Spinal cord (tissue), 10 donors: ENCODE results near the gene LTBP2. TPM values are rescaled to one million over a fixed set of nuclear protein-coding genes. Genes with fewer than 3 reads are reported as not detected.

Experiments
- DNase-seq, 6 donors: peaks; one replicate each; pipeline versions ENCODE4 v3.0.0 to v3.0.0-alpha.2; 2013 to 2015; ENCODE audit warnings: low spot score in 6 of 6, low read depth in 4 of 6
- H3K27ac ChIP-seq: one replicate; pipeline ENCODE4 v1.5.1; 2013; ENCODE audit warnings: low read depth, low read length, control low read depth
- H3K27me3 ChIP-seq: one replicate; pipeline ENCODE4 v1.6.1; 2013; ENCODE audit warnings: low read length; ENCODE audit not compliant: control insufficient read depth, insufficient read depth
- H3K36me3 ChIP-seq: one replicate; pipeline ENCODE4 v1.6.1; 2013; ENCODE audit warnings: low read length; ENCODE audit not compliant: control insufficient read depth, insufficient read depth
- H3K4me1 ChIP-seq: one replicate; pipeline ENCODE4 v1.6.1; 2013; ENCODE audit warnings: low read length; ENCODE audit not compliant: control insufficient read depth, insufficient read depth
- H3K4me3 ChIP-seq: one replicate; pipeline ENCODE4 v1.5.1; 2013; ENCODE audit warnings: low read depth, low read length, control low read depth
- H3K9me3 ChIP-seq: one replicate; pipeline ENCODE4 v1.6.1; 2013; ENCODE audit warnings: low read length; ENCODE audit not compliant: control insufficient read depth, insufficient read depth
- WGBS: methylation state at CpG from one replicate; pipeline ENCODE4 v1.1.5; 2013; ENCODE audit warnings: missing lambda C conversion rate; ENCODE audit not compliant: insufficient coverage; 5-methylcytosine and 5-hydroxymethylcytosine counted together
- polyA plus RNA-seq, 2 donors: library from polyadenylated mRNA; unstranded; fragments of 120-200 nt; gene quantifications; one replicate each; pipeline ENCODE4 v1.2.1, GENCODE V29; 2013; ENCODE audit not compliant: insufficient read length in 2 of 2
- total RNA-seq, 2 donors: library from RNA; depleted of rRNA in 1 of 2; stranded (reverse); fragments of 120-200 nt in 1 of 2; fragments of >200 nt in 1 of 2; gene quantifications; one replicate each; pipeline versions ENCODE4 v1.2.3 to v1.2.4, GENCODE V29; 2013 to 2014
- donor health status: healthy.

LTBP2 gene
- total and polyA plus RNA-seq, 4 donors, result 2.2 to 23.9 (median 13.6) TPM

DNA sequence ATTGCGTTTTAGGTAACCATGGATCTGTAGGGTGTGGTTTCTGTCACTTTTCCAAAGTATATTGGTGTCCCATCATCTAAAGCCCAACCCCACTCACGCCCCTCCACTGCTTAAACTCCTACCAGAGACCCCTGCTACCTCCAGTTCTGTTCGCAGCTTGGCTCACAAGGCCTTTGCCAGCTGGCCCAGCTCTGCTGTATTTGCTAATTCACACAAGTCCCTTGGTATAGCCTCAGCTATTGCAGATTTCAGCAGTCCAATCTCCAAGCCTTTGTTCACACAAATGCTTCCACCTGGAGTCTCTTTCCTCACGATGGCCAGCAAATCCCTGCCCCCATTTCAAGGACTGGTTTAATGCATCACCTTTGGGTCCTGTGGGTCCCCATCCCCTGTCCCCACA lies 94.3 kb downstream of the LTBP2 start:
- Histone ChIP-seq H3K27ac (no peak overlapping the region), H3K36me3 (no peaks in the 10 kb centered on the region), H3K9me3 (no peaks in the 10 kb centered on the region), H3K4me1 (peaks cover 5% of the 10 kb centered on the region), H3K4me3 (no peak overlapping the region), H3K27me3 (no peaks in the 10 kb centered on the region)
- peak in 1 of 6 donors; percentile 71 for DNase-seq
- WGBS, result 61% methylated on average over 3 of the region's 4 CpGs

GRCh38 chr14:74516451-74517160 lies 95.4 kb downstream of the LTBP2 start:
- no peaks in the 10 kb centered on the region for H3K9me3 ChIP-seq
- peaks cover 5% of the 10 kb centered on the region for H3K4me1 ChIP-seq
- H3K4me3 ChIP-seq, result no peak overlapping the region
- DNase-seq, result no peak
- 83% methylated on average over 8 of the region's 12 CpGs for WGBS
- no peaks in the 10 kb centered on the region for H3K27me3 ChIP-seq
- H3K27ac ChIP-seq, result no peak overlapping the region
- H3K36me3 ChIP-seq, result no peaks in the 10 kb centered on the region

DNA sequence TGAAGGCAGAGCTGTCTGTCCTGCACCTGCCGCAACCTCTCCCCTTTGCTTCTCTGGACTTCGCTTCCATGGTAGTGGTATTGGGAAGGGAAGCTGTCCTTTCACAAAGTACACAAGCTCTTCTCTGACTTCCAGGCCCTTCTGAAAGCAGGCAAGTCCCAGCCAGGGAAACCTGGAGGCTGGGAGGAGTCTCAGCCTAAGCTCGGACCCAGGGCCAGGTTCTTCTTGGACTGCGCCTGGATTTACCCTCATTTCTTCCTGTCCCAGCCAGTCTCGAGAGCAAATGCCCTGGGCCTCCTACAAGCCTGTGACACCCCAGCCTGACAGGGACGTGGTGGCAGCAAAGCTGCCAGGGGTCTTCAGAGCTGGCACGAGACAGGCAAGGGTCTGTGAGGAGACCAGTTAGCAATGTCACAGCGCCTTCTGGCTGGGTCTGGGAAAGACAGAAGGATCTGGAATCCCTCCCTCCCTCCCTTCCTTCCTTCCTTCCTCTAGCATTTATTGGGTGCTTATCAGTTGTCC lies 96.1 kb downstream of the LTBP2 start:
- Histone ChIP-seq H3K27me3 (no peaks in the 10 kb centered on the region), H3K4me3 (no peak overlapping the region), H3K9me3 (no peaks in the 10 kb centered on the region), H3K27ac (no peak overlapping the region), H3K36me3 (no peaks in the 10 kb centered on the region), H3K4me1 (peaks cover 11% of the 10 kb centered on the region)
- WGBS, result 95% methylated on average over 6 of the region's 8 CpGs
- DNase-seq, result no peak

- H3K4me1 ChIP-seq, result peaks cover 25% of the 10 kb centered on the region
- 69% methylated on average over 10 of the region's 13 CpGs for WGBS
- no peak for DNase-seq
- no peak overlapping the region for H3K4me3 ChIP-seq
- H3K36me3 ChIP-seq, result no peaks in the 10 kb centered on the region
- H3K9me3 ChIP-seq, result no peaks in the 10 kb centered on the region
- H3K27me3 ChIP-seq, result no peaks in the 10 kb centered on the region
- no peak overlapping the region for H3K27ac ChIP-seq
Observed at GRCh38 chr14:74514471-74514941, 97.5 kb downstream of the LTBP2 start.

GRCh38 chr14:74511966-74512830 lies 99.8 kb downstream of the LTBP2 start:
- 84% methylated on average over 7 of the region's 10 CpGs for WGBS
- no peak for DNase-seq
- Histone ChIP-seq H3K4me3 (no peak overlapping the region), H3K36me3 (no peaks in the 10 kb centered on the region), H3K9me3 (no peaks in the 10 kb centered on the region), H3K27ac (no peak overlapping the region), H3K4me1 (peaks cover 31% of the 10 kb centered on the region), H3K27me3 (no peaks in the 10 kb centered on the region)

- Histone ChIP-seq H3K4me3 (no peak overlapping the region), H3K27me3 (no peaks in the 10 kb centered on the region), H3K4me1 (peaks cover 30% of the 10 kb centered on the region), H3K9me3 (no peaks in the 10 kb centered on the region), H3K27ac (peak overlapping the region; percentile 59), H3K36me3 (no peaks in the 10 kb centered on the region)
- WGBS, result 73% methylated on average over 7 of the region's 10 CpGs
- no peak for DNase-seq
Observed at GRCh38 chr14:74510959-74511409, 101.1 kb downstream of the LTBP2 start.

GRCh38 chr14:74510223-74510931 lies 101.7 kb downstream of the LTBP2 start:
- no peaks in the 10 kb centered on the region for H3K27me3 ChIP-seq
- H3K9me3 ChIP-seq, result no peaks in the 10 kb centered on the region
- H3K4me1 ChIP-seq, result peaks cover 30% of the 10 kb centered on the region
- peak in 2 of 6 donors; percentile 28 to 38 for DNase-seq
- no peaks in the 10 kb centered on the region for H3K36me3 ChIP-seq
- WGBS, result 29% methylated on average over 17 of the region's 21 CpGs
- no peak overlapping the region for H3K4me3 ChIP-seq
- H3K27ac ChIP-seq, result peak overlapping the region; percentile 59

DNA sequence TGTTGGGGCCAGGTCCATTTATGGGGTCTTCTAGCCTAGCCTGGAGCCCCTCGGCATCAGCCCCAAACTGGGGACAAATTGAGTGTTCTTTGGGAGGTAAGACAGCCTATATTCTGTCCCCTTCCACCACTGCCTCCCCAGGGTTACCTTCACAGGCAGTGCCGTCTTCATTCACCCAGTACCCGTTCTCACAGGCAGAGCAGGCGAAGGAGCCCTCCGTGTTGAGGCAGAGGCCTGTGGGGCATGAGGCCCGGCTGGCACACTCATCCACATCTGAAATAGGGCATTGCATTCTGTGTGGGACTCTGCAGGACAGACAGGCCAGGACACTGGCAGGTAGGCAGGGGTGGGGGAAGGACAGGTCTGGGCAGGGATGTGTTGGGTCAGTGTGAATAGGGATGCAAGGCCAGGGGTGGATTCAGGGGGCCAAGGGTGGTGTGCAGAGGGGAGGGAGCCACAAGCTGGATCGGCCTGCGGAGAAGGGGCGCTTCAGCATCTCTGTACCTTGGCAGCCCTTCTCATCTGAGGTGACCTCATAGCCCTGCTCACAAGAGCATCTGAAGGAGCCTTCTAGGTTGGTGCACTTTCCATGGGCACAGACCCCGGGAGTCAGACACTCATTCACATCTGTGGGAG lies 102.3 kb downstream of the LTBP2 start:
- no peak for DNase-seq

More for the DNA sequence above, 102.3 kb downstream of the LTBP2 start:
- Histone ChIP-seq H3K4me3 (no peak overlapping the region), H3K27ac (no peak overlapping the region), H3K36me3 (no peaks in the 10 kb centered on the region), H3K27me3 (no peaks in the 10 kb centered on the region), H3K4me1 (peaks cover 30% of the 10 kb centered on the region), H3K9me3 (no peaks in the 10 kb centered on the region)
- 87% methylated on average over 10 of the region's 10 CpGs for WGBS
